Effector memory CD8-positive, alpha-beta T cell (primary cell): Measurements from ENCODE around the gene MMP15.
"Not testable (repeated sequence)": the region's sequence is repeated elsewhere in the genome, so short reads cannot be mapped to it uniquely, and the experiment has no call there.

ENCODE experiments used
- ATAC-seq: fragments of 150-1000 bp; cut with Tn5 transposase; replicated peaks from 2 replicates; pipeline ENCODE4 v1.10.0; 2021; ENCODE audit warnings: mild to moderate bottlenecking, moderate library complexity
- DNase-seq, 3 experiments: peaks; one replicate each; pipeline ENCODE4 v3.0.0; 2021
- H3K27ac Mint-ChIP-seq, 2 donors: one replicate each; pipeline ENCODE4 v1.8.0; 2022; ENCODE audit warnings: mild to moderate bottlenecking in 2 of 2, mixed read lengths in 2 of 2, moderate library complexity in 2 of 2
- H3K27me3 Mint-ChIP-seq, 2 donors: one replicate each; pipeline ENCODE4 v1.8.0; 2022; ENCODE audit warnings: mixed read lengths in 2 of 2
- H3K36me3 Mint-ChIP-seq: one replicate; pipeline ENCODE4 v1.8.0; 2022; ENCODE audit warnings: mild to moderate bottlenecking, moderate library complexity, mixed read lengths; ENCODE audit not compliant: insufficient read depth
- H3K4me1 Mint-ChIP-seq, 2 donors: one replicate each; pipeline ENCODE4 v1.8.0; 2022; ENCODE audit warnings: low read depth in 2 of 2, mixed read lengths in 2 of 2
- H3K4me3 Mint-ChIP-seq, 2 donors: one replicate each; pipeline ENCODE4 v1.8.0; 2022; ENCODE audit warnings: mild to moderate bottlenecking in 2 of 2, mixed read lengths in 2 of 2, moderate library complexity in 2 of 2
- H3K9me3 Mint-ChIP-seq, 2 donors: one replicate each; pipeline ENCODE4 v1.8.0; 2022; ENCODE audit warnings: mixed read lengths in 2 of 2

Gene MMP15

GRCh38 chr16:58070585-58070984 lies 45.0 kb downstream of the MMP15 start:
- H3K4me1 Mint-ChIP-seq: no peaks in the 10 kb centered on the region
- no peaks in the 10 kb centered on the region for H3K27me3 Mint-ChIP-seq
- DNase-seq (no peak), ATAC-seq (no peak)
- no peaks in the 10 kb centered on the region for H3K9me3 Mint-ChIP-seq
- no peak overlapping the region for H3K27ac Mint-ChIP-seq
- H3K4me3 Mint-ChIP-seq: no peak overlapping the region
- H3K36me3 Mint-ChIP-seq: no peaks in the 10 kb centered on the region

- not testable (repeated sequence) for H3K36me3 Mint-ChIP-seq, H3K9me3 Mint-ChIP-seq, H3K27ac Mint-ChIP-seq, DNase-seq, H3K4me1 Mint-ChIP-seq, ATAC-seq, H3K4me3 Mint-ChIP-seq, H3K27me3 Mint-ChIP-seq
Observed at GRCh38 chr16:58072134-58072533, 46.6 kb downstream of the MMP15 start.

GRCh38 chr16:58073086-58073485 lies 47.5 kb downstream of the MMP15 start:
- H3K4me1 Mint-ChIP-seq, DNase-seq, H3K27ac Mint-ChIP-seq, H3K36me3 Mint-ChIP-seq, ATAC-seq, H3K9me3 Mint-ChIP-seq, H3K4me3 Mint-ChIP-seq: not testable (repeated sequence)
- peaks cover 0 to 17% of the 10 kb centered on the region in 2 donors for H3K27me3 Mint-ChIP-seq

GRCh38 chr16:58074657-58075056 lies 49.1 kb downstream of the MMP15 start:
- Mint-ChIP-seq H3K36me3 (no peaks in the 10 kb centered on the region), H3K27ac (no peak overlapping the region), H3K4me3 (no peak overlapping the region), H3K4me1 (no peaks in the 10 kb centered on the region), H3K9me3 (peaks cover 0 to 1% of the 10 kb centered on the region in 2 donors), H3K27me3 (peaks cover 0 to 19% of the 10 kb centered on the region in 2 donors)
- no peak for ATAC-seq
- DNase-seq: no peak

- H3K9me3 Mint-ChIP-seq: peaks cover 0 to 1% of the 10 kb centered on the region in 2 donors
- no peak overlapping the region for H3K27ac Mint-ChIP-seq
- no peak for ATAC-seq
- no peak overlapping the region for H3K4me3 Mint-ChIP-seq
- no peaks in the 10 kb centered on the region for H3K4me1 Mint-ChIP-seq
- DNase-seq: no peak
- H3K36me3 Mint-ChIP-seq: no peaks in the 10 kb centered on the region
- H3K27me3 Mint-ChIP-seq: peaks cover 0 to 19% of the 10 kb centered on the region in 2 donors
Observed at GRCh38 chr16:58076514-58076913, 51.0 kb downstream of the MMP15 start.

- peaks cover 2% of the 10 kb centered on the region for H3K36me3 Mint-ChIP-seq
- H3K27ac Mint-ChIP-seq: no peak overlapping the region
- no peak for DNase-seq
- no peaks in the 10 kb centered on the region for H3K4me1 Mint-ChIP-seq
- peaks cover 0 to 29% of the 10 kb centered on the region in 2 donors for H3K27me3 Mint-ChIP-seq
- no peak for ATAC-seq
- peaks cover 0 to 1% of the 10 kb centered on the region in 2 donors for H3K9me3 Mint-ChIP-seq
- no peak overlapping the region for H3K4me3 Mint-ChIP-seq
Observed at GRCh38 chr16:58077796-58078195, 52.2 kb downstream of the MMP15 start.

GRCh38 chr16:58080657-58081056 lies 55.1 kb downstream of the MMP15 start:
- ATAC-seq, H3K4me3 Mint-ChIP-seq, DNase-seq, H3K36me3 Mint-ChIP-seq, H3K4me1 Mint-ChIP-seq, H3K27ac Mint-ChIP-seq, H3K9me3 Mint-ChIP-seq: not testable (repeated sequence)
- peaks cover 0 to 29% of the 10 kb centered on the region in 2 donors for H3K27me3 Mint-ChIP-seq

- Mint-ChIP-seq H3K27ac (no peak overlapping the region), H3K9me3 (no peaks in the 10 kb centered on the region)
- no peak for ATAC-seq
Observed at GRCh38 chr16:58082381-58082780, 56.8 kb downstream of the MMP15 start.

GRCh38 chr16:58084635-58085034 lies 59.1 kb downstream of the MMP15 start:
- H3K4me1 Mint-ChIP-seq: no peaks in the 10 kb centered on the region
- H3K27ac Mint-ChIP-seq: no peak overlapping the region
- no peaks in the 10 kb centered on the region for H3K9me3 Mint-ChIP-seq
- peaks cover 2% of the 10 kb centered on the region for H3K36me3 Mint-ChIP-seq
- no peak overlapping the region for H3K4me3 Mint-ChIP-seq
- no peak for ATAC-seq
- H3K27me3 Mint-ChIP-seq: peaks cover 0 to 10% of the 10 kb centered on the region in 2 donors
- no peak for DNase-seq

More at GRCh38 chr16:58082381-58082780, 56.8 kb downstream of the MMP15 start:
- DNase-seq: no peak
- Mint-ChIP-seq H3K27me3 (peaks cover 0 to 20% of the 10 kb centered on the region in 2 donors), H3K36me3 (peaks cover 2% of the 10 kb centered on the region), H3K4me1 (no peaks in the 10 kb centered on the region), H3K4me3 (no peak overlapping the region)

- Mint-ChIP-seq H3K9me3 (no peaks in the 10 kb centered on the region), H3K27ac (no peak overlapping the region), H3K4me3 (no peak overlapping the region), H3K4me1 (no peaks in the 10 kb centered on the region), H3K27me3 (peaks cover 0 to 10% of the 10 kb centered on the region in 2 donors), H3K36me3 (peaks cover 2% of the 10 kb centered on the region)
- ATAC-seq (no peak), DNase-seq (no peak)
Observed at GRCh38 chr16:58085171-58085570, 59.6 kb downstream of the MMP15 start.

- DNase-seq (no peak), ATAC-seq (no peak)
- H3K9me3 Mint-ChIP-seq: no peaks in the 10 kb centered on the region
- peaks cover 0 to 10% of the 10 kb centered on the region in 2 donors for H3K27me3 Mint-ChIP-seq
- H3K4me3 Mint-ChIP-seq: no peak overlapping the region
- H3K4me1 Mint-ChIP-seq: no peaks in the 10 kb centered on the region
- H3K27ac Mint-ChIP-seq: no peak overlapping the region
- peaks cover 2% of the 10 kb centered on the region for H3K36me3 Mint-ChIP-seq
Observed at GRCh38 chr16:58085584-58086251, 60.2 kb downstream of the MMP15 start.

- H3K4me1 Mint-ChIP-seq: no peaks in the 10 kb centered on the region
- DNase-seq: no peak
- ATAC-seq: no peak
- peaks cover 0 to 10% of the 10 kb centered on the region in 2 donors for H3K27me3 Mint-ChIP-seq
- H3K4me3 Mint-ChIP-seq: no peak overlapping the region
- no peak overlapping the region for H3K27ac Mint-ChIP-seq
- H3K36me3 Mint-ChIP-seq: peaks cover 2% of the 10 kb centered on the region
- no peaks in the 10 kb centered on the region for H3K9me3 Mint-ChIP-seq
Observed at GRCh38 chr16:58086381-58087208, 61.0 kb downstream of the MMP15 start.

- H3K27ac Mint-ChIP-seq: no peak overlapping the region
- H3K27me3 Mint-ChIP-seq: peaks cover 0 to 5% of the 10 kb centered on the region in 2 donors
- ATAC-seq (no peak), DNase-seq (no peak)
- no peak overlapping the region for H3K4me3 Mint-ChIP-seq
- no peaks in the 10 kb centered on the region for H3K9me3 Mint-ChIP-seq
- no peaks in the 10 kb centered on the region for H3K4me1 Mint-ChIP-seq
- H3K36me3 Mint-ChIP-seq: peaks cover under 1% of the 10 kb centered on the region
Observed at GRCh38 chr16:58087209-58087913, 61.8 kb downstream of the MMP15 start.
